Activated naive CD4-positive, alpha-beta T cell treated with anti-CD3 and anti-CD28 coated beads, Interleukin-2, amount 10 ng/mL, durations not matched to agents 7 days and 5 days (primary cell): ENCODE results near the gene NRCAM.

ENCODE experiments used
- CTCF ChIA-PET: fragments of 350-600 bp; sonication (Branson Sonifier 250); formaldehyde crosslinking; loops from one replicate; lab custom pipeline; 2021; ENCODE audit warnings: antibody characterized with exemption; lab: Charles Lee
- DNase-seq: peaks from one replicate; pipeline ENCODE4 v3.0.0-alpha.2; 2020
- H3K27ac Mint-ChIP-seq: one replicate; pipeline ENCODE4 v1.8.0; 2021; ENCODE audit warnings: mild to moderate bottlenecking, moderate library complexity, mixed read lengths
- H3K27me3 Mint-ChIP-seq: one replicate; pipeline ENCODE4 v1.8.0; 2021; ENCODE audit warnings: mild to moderate bottlenecking, mixed read lengths
- H3K36me3 Mint-ChIP-seq: one replicate; pipeline ENCODE4 v1.8.0; 2021; ENCODE audit warnings: mixed read lengths
- H3K4me1 Mint-ChIP-seq: one replicate; pipeline ENCODE4 v1.8.0; 2021; ENCODE audit warnings: mixed read lengths
- H3K4me3 Mint-ChIP-seq: one replicate; pipeline ENCODE4 v1.8.0; 2021; ENCODE audit warnings: mild to moderate bottlenecking, moderate library complexity, mixed read lengths
- H3K9me3 Mint-ChIP-seq: one replicate; pipeline ENCODE4 v1.8.0; 2021; ENCODE audit warnings: mixed read lengths

The NRCAM gene

DNA sequence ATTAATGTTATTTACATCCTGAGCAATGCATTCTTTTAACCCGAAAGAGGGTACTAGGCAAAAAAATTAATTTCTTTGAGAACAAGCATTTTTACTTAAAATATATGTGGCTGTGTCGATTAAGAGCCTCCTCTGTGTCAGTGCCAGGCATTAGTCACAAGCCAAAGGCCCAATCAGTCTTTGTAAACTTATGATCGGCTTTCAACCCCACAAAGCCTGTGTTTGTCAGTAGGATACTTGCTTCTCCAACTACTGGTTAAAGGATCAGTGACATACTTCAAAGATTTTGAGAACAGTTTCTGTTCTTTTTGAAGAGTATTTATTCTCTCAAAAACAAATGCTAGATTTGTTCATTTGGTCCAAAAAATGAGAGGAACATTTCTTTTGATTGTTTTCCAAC, 159.3 kb downstream of the NRCAM start:
- Mint-ChIP-seq H3K4me1 (no peaks in the 10 kb centered on the region), H3K27me3 (no peaks in the 10 kb centered on the region), H3K4me3 (no peak overlapping the region), H3K27ac (no peak overlapping the region), H3K36me3 (no peaks in the 10 kb centered on the region), H3K9me3 (no peaks in the 10 kb centered on the region)
- CTCF ChIA-PET: no interaction called here
- DNase-seq: no peak

DNA sequence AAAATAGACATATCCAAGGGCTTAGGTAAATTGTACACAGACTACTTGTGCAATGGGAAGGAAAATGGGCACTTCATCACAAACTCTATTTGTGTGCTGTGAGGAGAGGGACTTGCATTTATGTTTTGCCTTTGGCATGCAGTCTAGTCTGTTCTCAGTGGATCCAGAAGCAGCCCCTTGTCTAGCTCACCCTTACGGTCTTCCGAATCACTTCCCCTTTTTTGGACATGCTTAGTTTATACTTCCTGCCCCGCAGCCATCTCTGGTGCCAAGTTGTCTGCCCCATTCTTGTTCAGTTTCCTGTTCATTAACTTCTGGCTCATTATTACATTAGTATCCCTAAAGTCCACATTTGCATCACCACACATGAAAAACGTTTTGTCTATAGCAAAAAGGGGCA, 161.6 kb downstream of the NRCAM start:
- no peaks in the 10 kb centered on the region for H3K27me3 Mint-ChIP-seq
- CTCF ChIA-PET: no interaction called here
- H3K36me3 Mint-ChIP-seq: no peaks in the 10 kb centered on the region
- H3K9me3 Mint-ChIP-seq: no peaks in the 10 kb centered on the region
- no peak overlapping the region for H3K27ac Mint-ChIP-seq
- no peak overlapping the region for H3K4me3 Mint-ChIP-seq
- DNase-seq: no peak
- no peaks in the 10 kb centered on the region for H3K4me1 Mint-ChIP-seq

DNA sequence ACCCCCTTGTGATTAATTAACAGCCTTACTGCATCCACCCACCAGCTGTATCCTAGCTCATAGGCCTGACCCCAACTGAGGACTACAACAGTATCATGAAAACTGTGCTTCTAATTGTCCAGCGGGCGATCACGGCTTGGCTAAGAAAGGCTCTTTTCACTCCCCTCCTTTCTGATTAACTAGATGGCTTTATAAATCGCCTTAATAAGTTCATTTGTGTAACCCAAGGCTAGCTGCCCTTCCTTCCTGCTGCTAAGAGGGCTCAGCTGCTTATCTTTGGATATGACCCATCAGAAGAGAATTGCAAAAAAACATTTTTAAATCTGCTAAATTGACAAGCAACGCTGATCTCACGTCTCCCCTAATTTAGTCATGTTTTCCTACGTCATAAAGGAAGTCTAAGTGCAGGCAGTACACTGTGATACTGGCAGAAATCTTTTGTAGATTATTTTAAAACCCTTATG, 163.1 kb downstream of the NRCAM start:
- no peaks in the 10 kb centered on the region for H3K36me3 Mint-ChIP-seq
- H3K4me3 Mint-ChIP-seq: no peak overlapping the region
- no peak overlapping the region for H3K27ac Mint-ChIP-seq
- no peak for DNase-seq
- no peaks in the 10 kb centered on the region for H3K4me1 Mint-ChIP-seq
- no peaks in the 10 kb centered on the region for H3K27me3 Mint-ChIP-seq
- H3K9me3 Mint-ChIP-seq: no peaks in the 10 kb centered on the region
- CTCF ChIA-PET: no interaction called here

DNA sequence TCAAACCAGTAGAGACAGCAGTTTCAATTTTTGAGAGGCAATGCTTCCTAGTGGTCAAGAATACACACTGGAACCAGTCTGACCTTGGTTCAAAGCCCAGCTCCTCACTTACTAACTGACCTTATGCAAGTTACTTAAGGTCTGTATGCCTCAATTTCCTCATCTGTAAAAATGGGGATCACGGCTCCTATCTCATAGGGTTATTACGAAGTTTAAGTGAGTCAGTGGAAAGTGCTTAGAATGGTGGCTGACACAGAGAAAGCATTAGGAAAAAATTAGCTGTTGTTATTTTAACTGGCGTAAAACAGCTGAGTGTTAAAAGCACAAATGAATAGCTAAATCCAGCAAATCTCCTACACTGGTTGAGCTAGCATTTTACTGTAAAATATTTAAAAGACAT, 163.7 kb downstream of the NRCAM start:
- Mint-ChIP-seq H3K9me3 (no peaks in the 10 kb centered on the region), H3K4me3 (no peak overlapping the region), H3K36me3 (no peaks in the 10 kb centered on the region), H3K27me3 (no peaks in the 10 kb centered on the region), H3K27ac (no peak overlapping the region), H3K4me1 (no peaks in the 10 kb centered on the region)
- CTCF ChIA-PET: no interaction called here
- no peak for DNase-seq

DNA sequence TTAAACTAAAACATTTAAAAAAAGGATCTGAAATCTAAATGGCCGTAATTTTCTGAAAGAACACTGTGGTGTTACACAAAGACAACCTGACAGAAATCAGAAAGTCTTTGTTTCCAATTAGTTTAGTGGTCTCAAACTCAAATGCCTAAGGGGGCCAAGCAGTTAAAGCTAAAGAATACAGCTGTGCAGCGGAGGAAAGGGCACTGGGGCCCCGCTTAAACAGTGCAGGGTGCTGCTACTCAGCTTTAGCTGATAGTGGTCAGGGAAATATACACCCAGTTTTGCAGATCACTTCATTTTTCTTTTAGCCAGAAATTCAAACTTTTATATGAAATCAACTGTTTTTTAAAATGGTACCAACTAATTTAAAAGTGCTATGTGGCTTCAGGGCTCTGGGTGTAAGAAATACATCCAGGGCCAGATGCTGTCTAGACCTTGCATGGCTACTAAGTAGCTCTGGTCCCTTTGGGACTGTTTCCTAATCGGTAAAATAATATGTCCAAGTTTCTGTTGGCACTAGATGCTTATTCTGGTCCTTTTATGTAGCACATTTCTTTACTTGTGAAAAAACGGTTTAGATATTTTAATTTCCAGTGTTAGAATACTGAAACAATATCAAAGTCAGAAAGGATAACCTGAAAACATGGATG, 164.3 kb downstream of the NRCAM start:
- H3K4me1 Mint-ChIP-seq: no peaks in the 10 kb centered on the region
- CTCF ChIA-PET: no interaction called here
- H3K4me3 Mint-ChIP-seq: no peak overlapping the region
- no peak overlapping the region for H3K27ac Mint-ChIP-seq
- H3K36me3 Mint-ChIP-seq: no peaks in the 10 kb centered on the region
- DNase-seq: no peak
- H3K9me3 Mint-ChIP-seq: no peaks in the 10 kb centered on the region
- H3K27me3 Mint-ChIP-seq: no peaks in the 10 kb centered on the region

DNA sequence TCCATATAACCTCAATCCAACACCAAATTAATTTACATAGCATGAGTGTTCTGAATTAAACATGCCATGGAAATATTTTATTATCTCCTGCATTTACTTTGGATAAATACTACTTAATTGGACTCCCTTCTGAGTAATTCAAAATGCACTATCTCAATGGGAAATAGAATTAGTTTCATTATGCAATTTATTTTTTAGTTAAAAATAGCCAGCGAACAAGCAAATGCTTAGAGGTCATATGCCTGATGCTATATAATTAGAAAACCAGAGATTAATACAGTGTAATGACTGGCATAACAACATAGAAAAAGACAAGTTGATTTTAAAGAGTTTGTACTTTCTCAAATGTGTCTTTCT, 165.1 kb downstream of the NRCAM start:
- CTCF ChIA-PET: no interaction called here
- H3K27me3 Mint-ChIP-seq: no peaks in the 10 kb centered on the region

DNA sequence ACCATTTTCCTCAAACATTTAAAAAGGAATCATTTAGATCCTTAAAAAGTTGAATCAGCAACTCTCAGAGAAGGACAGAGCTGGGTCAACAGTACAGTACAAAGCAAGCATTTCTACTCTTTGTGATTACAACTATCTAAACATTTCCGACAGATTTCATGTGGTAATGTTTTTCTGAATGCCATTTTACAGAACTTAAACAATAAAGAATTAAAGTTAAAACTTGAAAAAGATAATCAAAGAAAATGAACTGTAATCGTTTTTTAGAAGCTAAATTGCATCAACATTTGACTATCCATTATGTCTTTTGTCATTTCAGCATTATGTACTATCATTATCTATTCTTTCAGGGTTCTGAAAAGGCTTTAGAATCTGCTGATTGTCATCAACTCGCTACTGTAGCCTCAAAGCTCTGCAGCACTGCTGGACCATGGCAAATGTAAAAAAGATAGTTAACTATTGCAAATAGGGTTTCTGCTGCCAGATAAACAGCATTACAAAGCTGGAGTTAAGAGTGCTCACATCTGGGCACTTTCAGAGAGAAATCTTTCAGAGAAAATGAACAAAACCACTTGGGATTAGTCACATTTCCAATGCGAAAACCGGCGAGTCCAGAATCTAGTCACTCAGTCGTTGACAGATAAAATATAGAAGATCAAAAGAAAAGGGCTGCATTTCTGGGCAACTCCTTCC, 165.6 kb downstream of the NRCAM start:
- H3K9me3 Mint-ChIP-seq: no peaks in the 10 kb centered on the region
- CTCF ChIA-PET: interaction anchor here (0.6 kb wide), 1 partner anchor 591 kb away, joined by 3 read pairs; no protein-coding TSS in a partner anchor
- no peak for DNase-seq

More for the DNA sequence above, 165.1 kb downstream of the NRCAM start:
- no peaks in the 10 kb centered on the region for H3K9me3 Mint-ChIP-seq
- H3K4me1 Mint-ChIP-seq: no peaks in the 10 kb centered on the region
- no peaks in the 10 kb centered on the region for H3K36me3 Mint-ChIP-seq
- H3K4me3 Mint-ChIP-seq: no peak overlapping the region
- no peak overlapping the region for H3K27ac Mint-ChIP-seq
- no peak for DNase-seq

DNA sequence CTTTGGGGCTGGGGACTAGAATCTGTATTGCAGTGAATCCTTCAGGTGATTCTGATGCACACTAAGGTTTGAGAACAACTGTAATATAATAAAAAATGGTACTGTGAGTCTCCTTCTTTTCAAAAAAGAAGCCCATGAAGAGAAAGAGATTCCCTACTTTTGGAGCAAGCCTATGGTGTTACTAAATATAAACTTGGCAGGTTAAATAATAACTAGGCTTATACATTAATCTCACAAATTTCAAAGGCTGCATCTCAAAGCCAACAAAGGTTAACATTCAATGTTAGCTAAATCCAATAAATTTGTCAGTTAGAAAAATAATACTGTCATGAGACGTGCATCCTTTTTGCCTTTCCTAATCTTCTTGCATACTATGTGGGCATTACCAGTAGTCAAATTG, 166.4 kb downstream of the NRCAM start:
- no peaks in the 10 kb centered on the region for H3K27me3 Mint-ChIP-seq
- no peak overlapping the region for H3K4me3 Mint-ChIP-seq
- H3K27ac Mint-ChIP-seq: no peak overlapping the region
- H3K4me1 Mint-ChIP-seq: no peaks in the 10 kb centered on the region
- no peaks in the 10 kb centered on the region for H3K9me3 Mint-ChIP-seq
- CTCF ChIA-PET: interaction anchor here (0.6 kb wide), 1 partner anchor 592 kb away, joined by 3 read pairs; no protein-coding TSS in a partner anchor
- no peaks in the 10 kb centered on the region for H3K36me3 Mint-ChIP-seq
- DNase-seq: no peak

More for the DNA sequence above, 165.6 kb downstream of the NRCAM start:
- no peaks in the 10 kb centered on the region for H3K4me1 Mint-ChIP-seq
- no peak overlapping the region for H3K27ac Mint-ChIP-seq
- H3K27me3 Mint-ChIP-seq: no peaks in the 10 kb centered on the region
- no peak overlapping the region for H3K4me3 Mint-ChIP-seq
- no peaks in the 10 kb centered on the region for H3K36me3 Mint-ChIP-seq

DNA sequence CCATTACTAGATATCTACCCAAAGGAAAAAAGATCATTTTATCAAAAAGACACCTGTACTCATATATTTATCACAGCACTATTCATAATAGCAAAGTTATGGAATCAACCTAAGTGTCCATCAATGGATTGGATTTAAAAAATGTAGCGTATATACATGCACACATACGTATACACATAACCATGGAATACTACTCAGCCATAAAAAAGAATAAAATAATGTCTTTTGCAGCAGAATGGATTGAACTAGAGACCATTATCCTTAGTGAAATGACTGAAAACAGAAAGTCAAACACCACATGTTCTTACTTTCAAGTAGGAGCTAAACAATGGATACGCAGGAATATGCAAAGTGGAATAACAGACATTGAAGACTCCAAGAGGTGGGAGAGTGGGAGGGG, 168.4 kb downstream of the NRCAM start:
- H3K4me1 Mint-ChIP-seq: peaks cover 3% of the 10 kb centered on the region
- no peaks in the 10 kb centered on the region for H3K9me3 Mint-ChIP-seq
- no peaks in the 10 kb centered on the region for H3K36me3 Mint-ChIP-seq
- DNase-seq: no peak
- H3K27ac Mint-ChIP-seq: no peak overlapping the region
- H3K4me3 Mint-ChIP-seq: no peak overlapping the region
- CTCF ChIA-PET: interaction anchor here (1.0 kb wide), 1 partner anchor 22 kb away, joined by 3 read pairs; no protein-coding TSS in a partner anchor
- peaks cover 9% of the 10 kb centered on the region for H3K27me3 Mint-ChIP-seq

DNA sequence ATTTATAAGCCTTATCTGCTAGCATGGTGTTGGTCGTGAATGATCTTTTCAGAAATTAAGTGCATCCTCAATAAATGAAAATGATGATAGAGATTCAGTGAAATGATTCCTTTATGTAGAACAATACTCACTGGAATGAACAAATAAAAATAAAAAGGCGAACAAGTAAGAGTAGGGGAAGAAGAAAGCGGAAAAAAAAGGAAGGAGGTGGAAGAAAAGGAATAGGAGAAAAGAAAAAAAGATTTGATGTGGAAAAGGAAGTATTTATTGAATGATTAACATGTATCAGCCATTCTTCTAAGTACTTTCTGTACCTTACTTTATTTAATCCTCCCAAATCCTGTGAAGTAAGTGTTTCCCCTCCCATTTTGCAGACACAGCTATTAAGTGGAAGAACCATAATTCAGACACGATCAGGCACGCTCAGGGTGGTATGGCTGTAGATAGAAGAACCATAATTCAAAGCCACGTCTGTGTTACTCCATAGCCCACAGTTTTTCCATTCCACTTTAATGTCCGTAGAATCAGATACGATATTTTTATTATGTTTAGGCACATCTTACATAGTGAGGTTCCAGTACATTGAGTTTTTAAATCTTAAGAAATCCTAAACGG, 169.8 kb downstream of the NRCAM start:
- DNase-seq: no peak
- Mint-ChIP-seq H3K36me3 (no peaks in the 10 kb centered on the region), H3K9me3 (no peaks in the 10 kb centered on the region), H3K4me3 (no peak overlapping the region), H3K27me3 (peaks cover 13% of the 10 kb centered on the region), H3K27ac (no peak overlapping the region), H3K4me1 (peaks cover 3% of the 10 kb centered on the region)
- CTCF ChIA-PET: interaction anchor here (1.0 kb wide), 1 partner anchor 20 kb away, joined by 3 read pairs; no protein-coding TSS in a partner anchor

DNA sequence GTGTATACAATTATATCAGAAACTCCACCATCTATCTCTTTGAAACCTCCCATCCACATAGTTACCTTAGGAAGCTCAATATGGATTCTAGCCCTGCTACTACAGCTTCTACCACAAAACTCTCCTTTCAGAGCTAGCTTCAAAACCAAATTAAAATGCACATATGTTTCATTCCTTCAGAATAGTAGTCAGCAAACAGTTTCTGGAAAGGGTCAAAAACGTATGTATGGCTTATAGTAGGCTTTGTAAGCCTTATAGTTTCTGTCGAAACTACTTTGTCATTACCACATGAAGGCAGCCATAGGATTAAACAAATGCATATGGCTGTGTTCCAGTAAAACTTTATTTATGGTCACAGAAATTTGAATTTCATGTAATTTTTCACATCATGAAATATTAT, 170.5 kb downstream of the NRCAM start:
- DNase-seq: no peak
- Mint-ChIP-seq H3K4me1 (peaks cover 3% of the 10 kb centered on the region), H3K36me3 (no peaks in the 10 kb centered on the region), H3K9me3 (no peaks in the 10 kb centered on the region), H3K27me3 (peaks cover 14% of the 10 kb centered on the region), H3K27ac (no peak overlapping the region), H3K4me3 (no peak overlapping the region)
- CTCF ChIA-PET: interaction anchor here (0.6 kb wide), 1 partner anchor 19 kb away, joined by 5 read pairs; no protein-coding TSS in a partner anchor

DNA sequence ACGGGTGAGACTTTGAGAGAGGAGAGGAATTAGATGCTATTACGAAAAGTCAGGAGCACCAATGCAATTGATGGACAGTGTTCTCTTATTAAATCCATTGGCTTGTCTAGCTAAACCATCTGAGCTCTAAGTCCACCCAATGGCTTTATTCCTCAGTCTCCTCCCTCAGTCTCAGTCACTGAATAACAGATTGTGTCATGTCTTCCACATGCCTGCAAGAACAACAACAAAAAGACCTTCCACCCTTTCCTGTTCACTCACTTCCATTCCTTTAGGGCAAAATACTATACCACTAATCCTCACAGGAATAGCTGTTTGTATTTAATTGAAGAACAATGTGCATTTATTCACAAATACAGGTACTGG, 171.2 kb downstream of the NRCAM start:
- no peak overlapping the region for H3K27ac Mint-ChIP-seq
- peaks cover 14% of the 10 kb centered on the region for H3K27me3 Mint-ChIP-seq
- CTCF ChIA-PET: no interaction called here
- H3K4me1 Mint-ChIP-seq: peaks cover 3% of the 10 kb centered on the region
- DNase-seq: no peak
- no peaks in the 10 kb centered on the region for H3K9me3 Mint-ChIP-seq
- H3K36me3 Mint-ChIP-seq: no peaks in the 10 kb centered on the region
- no peak overlapping the region for H3K4me3 Mint-ChIP-seq

DNA sequence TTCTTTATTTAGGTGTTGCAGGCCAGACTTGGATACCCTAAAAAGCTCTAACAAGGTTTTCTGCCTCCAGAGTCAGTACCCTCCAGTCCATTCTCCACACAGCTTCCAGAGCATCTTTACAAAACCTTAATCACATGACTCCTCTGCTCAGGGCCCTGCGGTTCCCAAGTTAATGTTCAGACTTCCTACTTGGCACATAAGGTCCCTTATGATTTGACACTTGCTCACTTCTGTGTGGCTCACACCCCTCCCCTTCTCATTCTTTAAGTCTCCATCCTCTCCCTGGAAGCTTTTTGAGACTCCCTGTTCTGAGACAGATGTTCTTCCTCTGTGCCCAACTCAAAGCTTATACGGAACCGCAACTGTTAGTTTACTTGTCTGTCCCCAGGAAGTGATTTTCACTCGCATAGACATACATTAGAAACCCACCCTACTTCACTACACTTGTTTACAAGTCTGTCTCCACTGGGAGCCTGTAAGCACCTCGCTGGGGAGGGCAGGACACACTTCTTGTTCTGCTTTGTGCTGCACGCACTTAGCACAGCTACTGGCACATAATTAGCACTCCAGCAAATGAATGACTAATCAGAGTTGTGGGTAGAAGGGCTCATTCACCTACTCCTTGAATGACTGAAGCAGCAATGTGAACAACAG, 171.8 kb downstream of the NRCAM start:
- Mint-ChIP-seq H3K27ac (no peak overlapping the region), H3K9me3 (no peaks in the 10 kb centered on the region), H3K4me1 (peaks cover 3% of the 10 kb centered on the region), H3K36me3 (no peaks in the 10 kb centered on the region), H3K4me3 (no peak overlapping the region), H3K27me3 (peaks cover 14% of the 10 kb centered on the region)
- CTCF ChIA-PET: interaction anchor here (0.6 kb wide), 1 partner anchor 103 kb away, joined by 3 read pairs; no protein-coding TSS in a partner anchor
- DNase-seq: no peak

DNA sequence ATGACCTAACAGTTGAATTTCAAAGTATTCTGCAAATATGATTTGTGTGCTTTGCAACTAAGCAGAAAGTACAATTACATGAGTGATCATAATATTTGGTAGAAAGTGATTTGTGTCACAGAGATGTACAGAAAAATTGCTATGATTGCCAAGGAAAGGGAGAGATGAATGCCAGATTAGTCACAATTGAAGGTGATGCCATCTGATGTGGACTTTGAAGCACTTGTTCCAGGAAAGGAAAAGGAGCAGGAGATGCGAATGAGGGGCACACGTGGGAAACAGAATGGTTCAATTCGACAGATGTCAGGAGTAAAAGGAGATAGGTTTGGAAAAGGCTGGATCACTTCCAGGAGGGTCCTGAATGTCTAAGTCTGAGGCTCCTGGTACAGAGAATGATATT, 173.0 kb downstream of the NRCAM start:
- Mint-ChIP-seq H3K27ac (no peak overlapping the region), H3K27me3 (peaks cover 14% of the 10 kb centered on the region), H3K36me3 (no peaks in the 10 kb centered on the region), H3K9me3 (no peaks in the 10 kb centered on the region), H3K4me1 (peaks cover 3% of the 10 kb centered on the region), H3K4me3 (no peak overlapping the region)
- CTCF ChIA-PET: no interaction called here
- DNase-seq: no peak
